Measurements from ENCODE around the gene DLG2.
"Not testable (repeated sequence)": the region's sequence is repeated elsewhere in the genome, so short reads cannot be mapped to it uniquely, and the experiment has no call there.

DLG2 gene

GRCh38 chr11:83617671-83618070, 2009.5 kb downstream of the DLG2 start:
- Mint-ChIP-seq H3K9me3 (no peaks in the 10 kb centered on the region), H3K27ac (no peak overlapping the region), H3K4me3 (no peak overlapping the region), H3K36me3 (ENCODE audit: low read depth) (no peaks in the 10 kb centered on the region), H3K27me3 (no peaks in the 10 kb centered on the region), H3K4me1 (ENCODE audit: low read depth) (no peaks in the 10 kb centered on the region)
- intact Hi-C loops (cut with micrococcal nuclease), result no loop called here

GRCh38 chr11:83613767-83614121, 2013.4 kb downstream of the DLG2 start:
- no peaks in the 10 kb centered on the region for H3K27me3 Mint-ChIP-seq
- no peak overlapping the region for H3K27ac Mint-ChIP-seq
- no peak overlapping the region for H3K4me3 Mint-ChIP-seq
- peaks cover 2% of the 10 kb centered on the region for H3K9me3 Mint-ChIP-seq
- no peaks in the 10 kb centered on the region for H3K36me3 Mint-ChIP-seq (ENCODE audit: low read depth)
- intact Hi-C loops (cut with micrococcal nuclease), result no loop called here
- H3K4me1 Mint-ChIP-seq (ENCODE audit: low read depth), result no peaks in the 10 kb centered on the region

- Mint-ChIP-seq H3K4me1 (ENCODE audit: low read depth) (no peaks in the 10 kb centered on the region), H3K27me3 (no peaks in the 10 kb centered on the region), H3K27ac (no peak overlapping the region), H3K36me3 (ENCODE audit: low read depth) (no peaks in the 10 kb centered on the region), H3K9me3 (peaks cover 8% of the 10 kb centered on the region), H3K4me3 (no peak overlapping the region)
- intact Hi-C loops (cut with micrococcal nuclease), result no loop called here
Measured at GRCh38 chr11:83612891-83613766, 2014.0 kb downstream of the DLG2 start.

DNA sequence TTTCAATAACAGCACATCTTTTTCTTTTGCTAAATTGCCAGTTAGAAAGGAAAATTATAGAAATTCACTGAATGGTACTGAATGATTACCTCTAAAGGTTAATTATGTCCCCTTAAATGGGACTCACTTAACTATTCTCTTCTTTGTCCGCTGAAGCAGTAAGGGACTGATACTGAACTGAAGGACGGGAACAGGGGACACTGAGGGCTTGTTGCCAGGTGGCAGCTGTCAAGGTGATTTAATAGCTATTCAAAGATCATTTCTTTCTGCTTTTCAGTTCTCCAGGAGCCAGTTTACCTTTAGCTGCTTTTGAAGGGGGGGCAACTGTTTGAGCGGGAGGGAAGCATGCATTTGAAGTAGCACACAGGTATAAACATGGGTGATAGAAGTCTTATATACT, 2015.5 kb downstream of the DLG2 start:
- Mint-ChIP-seq H3K4me3 (no peak overlapping the region), H3K4me1 (ENCODE audit: low read depth) (no peaks in the 10 kb centered on the region), H3K27me3 (no peaks in the 10 kb centered on the region), H3K36me3 (ENCODE audit: low read depth) (no peaks in the 10 kb centered on the region), H3K9me3 (peaks cover 9% of the 10 kb centered on the region), H3K27ac (no peak overlapping the region)
- intact Hi-C loops (cut with micrococcal nuclease), result no loop called here

- Mint-ChIP-seq H3K36me3 (ENCODE audit: low read depth) (no peaks in the 10 kb centered on the region), H3K27me3 (no peaks in the 10 kb centered on the region), H3K4me3 (no peak overlapping the region), H3K4me1 (ENCODE audit: low read depth) (no peaks in the 10 kb centered on the region), H3K9me3 (peaks cover 9% of the 10 kb centered on the region), H3K27ac (no peak overlapping the region)
- intact Hi-C loops (cut with micrococcal nuclease), result no loop called here
Measured at GRCh38 chr11:83611031-83611430, 2016.1 kb downstream of the DLG2 start.

DNA sequence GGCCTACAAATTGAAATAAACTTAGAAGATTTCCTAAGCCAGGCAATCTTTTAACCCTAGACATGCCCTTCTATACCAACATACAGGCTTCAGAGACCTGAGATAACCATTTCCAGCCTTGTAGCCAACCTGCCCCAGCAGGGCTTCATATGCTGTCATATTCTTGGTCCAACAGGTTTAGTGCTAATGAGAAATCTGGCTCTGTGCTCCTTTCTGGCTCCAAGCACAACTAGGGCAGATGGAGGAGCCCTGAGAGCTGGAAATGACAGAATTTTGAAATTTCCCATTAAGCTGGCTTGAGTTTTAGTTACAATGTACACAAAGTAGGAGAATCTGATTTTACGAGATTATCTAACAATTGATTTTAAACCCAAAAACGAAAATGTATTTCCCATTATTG, 2018.0 kb downstream of the DLG2 start:
- no peaks in the 10 kb centered on the region for H3K36me3 Mint-ChIP-seq (ENCODE audit: low read depth)
- no peaks in the 10 kb centered on the region for H3K27me3 Mint-ChIP-seq
- no peaks in the 10 kb centered on the region for H3K4me1 Mint-ChIP-seq (ENCODE audit: low read depth)
- no peak overlapping the region for H3K4me3 Mint-ChIP-seq
- intact Hi-C loops (cut with micrococcal nuclease), result no loop called here
- H3K9me3 Mint-ChIP-seq, result peaks cover 9% of the 10 kb centered on the region
- no peak overlapping the region for H3K27ac Mint-ChIP-seq

DNA sequence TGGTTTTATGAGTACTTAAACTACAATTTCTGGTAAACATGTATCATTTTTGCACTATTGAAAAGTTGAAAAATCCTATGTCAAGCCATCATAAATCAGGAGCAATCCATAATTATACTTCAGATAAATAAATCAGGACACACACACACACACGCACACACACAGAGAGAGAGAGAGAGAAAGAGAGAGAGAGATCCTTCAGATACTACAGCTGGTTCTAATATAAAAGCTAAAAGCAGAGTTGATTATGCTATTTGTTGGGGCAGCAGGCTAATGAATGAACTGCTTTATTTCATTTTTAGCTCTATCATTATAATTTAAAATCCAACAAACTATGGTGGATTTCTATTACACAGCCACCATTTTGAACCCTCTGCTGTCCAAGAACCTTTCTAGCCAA, 2018.6 kb downstream of the DLG2 start:
- Mint-ChIP-seq H3K4me3 (no peak overlapping the region), H3K9me3 (peaks cover 9% of the 10 kb centered on the region), H3K36me3 (ENCODE audit: low read depth) (no peaks in the 10 kb centered on the region), H3K27me3 (no peaks in the 10 kb centered on the region), H3K4me1 (ENCODE audit: low read depth) (no peaks in the 10 kb centered on the region), H3K27ac (no peak overlapping the region)
- intact Hi-C loops (cut with micrococcal nuclease), result no loop called here

DNA sequence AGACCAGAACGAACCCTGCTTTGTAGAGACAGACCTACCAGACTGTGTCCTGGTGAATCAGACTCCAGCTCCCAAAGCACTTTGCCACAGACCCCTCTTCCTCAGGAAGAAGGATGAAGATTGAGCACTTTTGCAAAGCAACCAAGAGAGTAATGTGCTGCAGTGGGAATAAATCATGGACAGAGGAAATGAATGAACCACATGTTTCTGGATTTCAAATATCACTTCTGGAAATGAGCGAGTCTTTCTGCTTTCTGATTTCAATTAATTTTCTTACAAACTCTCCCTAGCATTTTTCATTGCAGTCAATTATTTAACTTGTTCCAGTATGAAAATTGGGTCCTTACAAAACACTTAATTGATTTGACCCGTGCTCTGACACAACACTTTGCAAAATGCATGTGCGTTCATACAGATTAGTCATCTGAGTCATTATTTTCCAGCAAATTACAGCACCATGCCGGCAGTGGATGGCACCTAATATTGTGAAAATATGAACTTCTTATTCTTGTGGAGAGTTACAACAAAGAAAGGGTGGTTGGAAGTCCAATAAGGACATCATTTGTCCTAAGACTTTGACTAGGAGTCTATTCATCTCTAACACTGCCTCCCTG, 2025.1 kb downstream of the DLG2 start:
- no peaks in the 10 kb centered on the region for H3K9me3 Mint-ChIP-seq
- no peaks in the 10 kb centered on the region for H3K27me3 Mint-ChIP-seq
- no peaks in the 10 kb centered on the region for H3K36me3 Mint-ChIP-seq (ENCODE audit: low read depth)
- no peaks in the 10 kb centered on the region for H3K4me1 Mint-ChIP-seq (ENCODE audit: low read depth)
- H3K4me3 Mint-ChIP-seq, result no peak overlapping the region
- H3K27ac Mint-ChIP-seq, result no peak overlapping the region
- intact Hi-C loops (cut with micrococcal nuclease), result no loop called here

DNA sequence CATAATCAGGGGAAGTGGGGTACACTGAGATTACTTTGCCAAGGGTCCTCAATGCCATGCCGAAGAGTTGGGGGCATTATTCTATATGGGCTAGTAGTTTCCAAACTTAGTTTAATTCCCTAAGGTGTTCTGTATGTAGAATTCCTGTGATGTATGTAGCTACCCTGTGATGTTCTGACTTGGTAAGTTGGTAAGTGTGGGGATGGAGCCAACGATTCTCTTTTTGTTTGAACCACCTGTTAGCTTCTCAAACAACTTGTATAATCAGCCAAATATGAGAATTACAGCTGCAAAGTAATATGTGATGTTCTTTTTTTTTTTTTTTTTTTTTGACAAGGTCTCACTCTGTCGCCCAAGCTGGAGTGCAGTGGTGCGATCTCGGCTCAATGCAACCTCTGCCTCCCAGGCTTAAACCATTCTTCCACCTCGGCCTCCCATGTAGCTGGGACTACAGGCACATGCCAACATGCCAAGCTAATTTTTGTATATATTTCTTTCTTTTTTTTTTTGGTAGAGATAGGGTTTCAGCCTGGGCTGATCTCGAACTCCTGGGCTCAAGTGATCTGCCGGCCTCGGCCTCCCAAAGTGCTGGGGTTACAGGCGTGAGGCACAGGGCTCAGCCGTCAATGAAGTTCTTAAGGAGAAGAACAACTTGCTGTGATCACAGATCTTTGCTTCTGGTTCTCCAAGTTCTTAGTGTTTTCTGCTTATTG, 2025.8 kb downstream of the DLG2 start:
- intact Hi-C loops (cut with micrococcal nuclease), result no loop called here
- Mint-ChIP-seq H3K9me3 (no peaks in the 10 kb centered on the region), H3K27me3 (no peaks in the 10 kb centered on the region), H3K27ac (no peak overlapping the region), H3K4me3 (no peak overlapping the region), H3K4me1 (ENCODE audit: low read depth) (no peaks in the 10 kb centered on the region), H3K36me3 (ENCODE audit: low read depth) (no peaks in the 10 kb centered on the region)

- Mint-ChIP-seq H3K36me3 (ENCODE audit: low read depth) (no peaks in the 10 kb centered on the region), H3K27me3 (no peaks in the 10 kb centered on the region), H3K4me1 (ENCODE audit: low read depth) (no peaks in the 10 kb centered on the region), H3K9me3 (no peaks in the 10 kb centered on the region), H3K4me3 (no peak overlapping the region), H3K27ac (no peak overlapping the region)
- intact Hi-C loops (cut with micrococcal nuclease), result no loop called here
Measured at GRCh38 chr11:83600661-83601060, 2026.5 kb downstream of the DLG2 start.

GRCh38 chr11:83599066-83599465, 2028.1 kb downstream of the DLG2 start:
- Mint-ChIP-seq H3K4me3 (no peak overlapping the region), H3K4me1 (ENCODE audit: low read depth) (no peaks in the 10 kb centered on the region), H3K9me3 (no peaks in the 10 kb centered on the region), H3K27me3 (no peaks in the 10 kb centered on the region), H3K36me3 (ENCODE audit: low read depth) (no peaks in the 10 kb centered on the region), H3K27ac (no peak overlapping the region)
- intact Hi-C loops (cut with micrococcal nuclease), result no loop called here

DNA sequence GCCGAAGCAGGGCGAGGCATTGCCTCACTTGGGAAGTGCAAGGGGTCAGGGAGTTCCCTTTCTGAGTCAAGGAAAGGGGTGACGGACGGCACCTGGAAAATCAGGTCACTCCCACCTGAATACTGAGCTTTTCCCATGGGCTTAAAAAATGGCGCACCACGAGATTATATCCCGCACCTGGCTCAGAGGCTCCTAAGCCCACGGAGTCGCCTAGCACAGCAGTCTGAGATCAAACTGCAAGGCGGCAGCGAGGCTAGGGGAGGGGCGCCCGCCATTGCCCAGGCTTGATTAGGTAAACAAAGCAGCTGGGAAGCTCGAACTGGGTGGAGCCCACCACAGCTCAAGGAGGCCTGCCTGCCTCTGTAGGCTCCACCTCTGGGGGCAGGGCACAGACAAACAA, 2039.3 kb downstream of the DLG2 start:
- H3K27ac Mint-ChIP-seq; H3K27me3 Mint-ChIP-seq; H3K4me1 Mint-ChIP-seq (ENCODE audit: low read depth); H3K36me3 Mint-ChIP-seq (ENCODE audit: low read depth); intact Hi-C loops (cut with micrococcal nuclease); H3K9me3 Mint-ChIP-seq; H3K4me3 Mint-ChIP-seq: not testable (repeated sequence)

- Mint-ChIP-seq H3K4me3 (no peak overlapping the region), H3K27me3 (no peaks in the 10 kb centered on the region), H3K9me3 (peaks cover 6% of the 10 kb centered on the region), H3K36me3 (ENCODE audit: low read depth) (no peaks in the 10 kb centered on the region), H3K4me1 (ENCODE audit: low read depth) (no peaks in the 10 kb centered on the region), H3K27ac (no peak overlapping the region)
- intact Hi-C loops (cut with micrococcal nuclease), result no loop called here
Measured at GRCh38 chr11:83583757-83584366, 2043.3 kb downstream of the DLG2 start.

- no peaks in the 10 kb centered on the region for H3K36me3 Mint-ChIP-seq (ENCODE audit: low read depth)
- intact Hi-C loops (cut with micrococcal nuclease), result no loop called here
- no peaks in the 10 kb centered on the region for H3K27me3 Mint-ChIP-seq
- no peaks in the 10 kb centered on the region for H3K9me3 Mint-ChIP-seq
- H3K27ac Mint-ChIP-seq, result no peak overlapping the region
- H3K4me3 Mint-ChIP-seq, result no peak overlapping the region
- no peaks in the 10 kb centered on the region for H3K4me1 Mint-ChIP-seq (ENCODE audit: low read depth)
Measured at GRCh38 chr11:83574519-83574918, 2052.6 kb downstream of the DLG2 start.
